NCI-H1930 (cell line): Measurements from ENCODE around the gene C20orf96.
"Not testable (repeated sequence)": the region's sequence is repeated elsewhere in the genome, so short reads cannot be mapped to it uniquely, and the experiment has no call there.

Experiments used
- DNase-seq, 2 experiments: peaks; one replicate each; lab custom pipeline; 2025; lab: John Stamatoyannopoulos, UW

C20orf96 gene

DNA sequence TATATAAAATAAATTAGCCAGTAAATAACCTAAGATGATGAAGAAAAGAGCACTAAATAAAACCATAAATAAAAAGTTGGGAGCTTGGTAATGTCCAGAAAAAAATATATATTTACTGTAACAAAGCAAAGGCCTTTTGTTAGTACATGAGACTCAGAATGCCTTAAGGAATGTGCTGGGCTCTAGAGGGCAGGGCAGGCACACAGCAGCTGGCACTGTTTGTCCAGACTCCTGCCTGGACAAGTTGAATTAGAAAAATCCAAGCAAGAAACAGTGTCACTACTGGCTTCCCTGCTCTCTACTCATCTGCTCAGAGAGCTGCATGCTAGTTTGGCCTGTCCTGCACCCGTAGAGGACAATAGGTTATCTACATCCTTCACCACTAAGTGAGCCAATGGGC, 54.7 kb downstream of the C20orf96 start:
- no peak for DNase-seq

DNA sequence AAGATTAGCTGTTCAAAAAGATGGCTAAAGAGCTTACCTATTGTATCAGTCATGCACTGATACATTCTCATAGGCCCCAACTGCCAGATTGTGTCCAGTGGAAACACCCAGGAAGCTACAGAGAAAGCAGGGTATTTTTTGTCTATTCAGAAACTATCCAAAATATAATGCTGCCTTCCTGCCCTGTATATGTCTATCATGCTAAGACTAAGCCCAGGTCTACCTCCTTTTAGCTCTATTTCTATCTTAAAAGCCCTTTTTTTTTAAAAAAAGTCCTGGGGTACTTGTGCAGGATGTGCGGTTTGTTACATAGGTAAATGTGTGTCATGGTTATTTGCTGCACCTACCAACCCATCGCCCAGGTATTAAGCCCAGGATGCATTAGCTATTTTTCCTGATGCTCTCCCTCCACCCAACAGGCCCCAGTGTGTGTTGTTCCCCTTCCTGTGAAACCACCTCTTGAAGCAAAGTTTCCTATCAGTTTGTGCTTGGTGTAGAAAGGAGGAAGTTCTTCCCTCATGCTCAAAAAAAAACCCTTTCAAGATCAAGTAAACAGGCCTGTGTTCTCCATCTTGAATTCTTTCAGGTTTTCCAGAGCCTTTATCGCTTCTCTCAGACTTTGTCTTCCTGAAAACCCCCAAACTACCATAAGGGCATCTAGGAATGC, 63.0 kb downstream of the C20orf96 start:
- no peak for DNase-seq

DNA sequence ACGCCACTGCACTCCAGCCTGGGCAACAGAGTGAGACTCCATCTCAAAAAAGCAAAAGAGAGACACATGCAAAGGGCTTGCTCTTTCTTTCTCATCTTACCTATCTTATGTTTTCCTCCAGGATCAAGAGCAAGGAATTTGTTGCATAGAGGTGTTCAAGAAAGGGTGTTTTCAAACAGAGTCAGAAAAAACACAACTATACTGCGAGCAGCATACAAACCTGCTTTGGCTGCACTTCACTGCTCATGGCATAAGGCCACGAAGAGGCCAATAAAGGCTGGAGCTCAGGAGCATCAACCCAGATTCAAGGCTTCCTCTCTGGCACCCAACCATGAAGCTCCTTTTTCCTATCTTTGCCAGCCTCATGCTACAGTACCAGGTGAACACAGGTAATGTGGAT, 63.6 kb downstream of the C20orf96 start, which contains the start of gene DEFB129:
TSS of gene DEFB129 (plus strand) at position 301 of the 400 bp plus-strand sequence. CDS start at position 332, 31 bp downstream.
- no peak for DNase-seq

DNA sequence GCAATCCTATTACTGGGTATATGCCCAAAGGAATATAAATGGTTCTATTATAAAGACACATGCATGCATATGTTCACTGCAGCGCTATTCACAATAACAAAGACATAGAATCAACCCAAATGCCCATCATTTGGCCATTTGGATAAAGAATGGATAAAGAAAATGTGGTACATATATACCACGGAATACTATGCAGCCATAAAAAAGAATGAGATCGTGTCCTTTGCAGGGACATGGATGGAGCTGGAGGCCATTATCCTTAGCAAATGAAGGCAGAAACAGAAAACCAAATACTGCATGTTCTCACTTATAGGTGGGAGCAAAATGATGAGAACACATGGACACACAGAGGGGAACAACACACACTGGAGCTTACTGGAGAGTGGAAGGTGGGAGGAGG, 64.7 kb downstream of the C20orf96 start:
- not testable (repeated sequence) for DNase-seq

DNA sequence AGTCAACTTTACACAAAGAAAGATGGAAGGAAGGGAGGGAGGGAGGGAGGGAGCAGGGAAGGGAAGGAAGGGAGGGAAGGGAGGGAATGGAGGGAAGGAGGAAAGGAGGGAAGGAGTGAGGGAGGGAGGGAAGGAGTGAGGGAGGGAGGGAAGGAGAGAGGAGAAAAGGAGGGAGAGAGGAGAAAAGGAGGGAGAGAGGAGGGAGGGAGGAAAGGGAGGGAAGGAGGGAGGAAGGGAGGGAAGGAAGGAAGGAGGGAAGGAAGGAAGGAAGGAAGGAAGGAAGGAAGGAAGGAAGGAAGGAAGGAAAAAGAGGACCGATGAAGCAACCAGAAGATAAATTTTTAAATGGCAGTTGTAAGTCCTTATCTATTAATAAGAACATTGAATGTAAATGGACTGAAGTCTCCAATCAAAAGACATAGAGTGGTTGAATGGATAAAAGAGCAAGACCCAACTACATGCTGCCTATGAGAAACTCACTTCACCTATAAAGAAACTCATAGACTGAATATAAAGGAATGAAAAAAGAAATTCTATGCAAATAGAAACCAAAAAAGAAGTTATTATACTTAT, 69.2 kb downstream of the C20orf96 start:
- DNase-seq, result no peak
